Ishikawa (cell line): ENCODE data around the gene SPAG7.

Source experiments
- EGR1 ChIP-seq: IDR thresholded peaks from 2 replicates; pipeline ENCODE4 v1.6.1; 2012
- FOXM1 ChIP-seq: IDR thresholded peaks from 2 replicates; pipeline ENCODE4 v1.6.1; 2012; ENCODE audit warnings: low read depth, borderline replicate concordance
- TCF12 ChIP-seq: IDR thresholded peaks from 2 replicates; pipeline ENCODE4 v1.6.1; 2012; ENCODE audit warnings: low read depth

GRCh38 chr17:4959261-4959965 lies 8.2 kb downstream of the SPAG7 start:
- TF ChIP-seq TCF12 (no peak), FOXM1 (no peak), EGR1 (no peak)
